ENCODE measurements around the gene PTBP2. TPM values are rescaled to one million over a fixed set of nuclear protein-coding genes. Genes with fewer than 3 reads are reported as not detected.

Gene PTBP2
- total and polyA plus RNA-seq, 2 experiments from 2014 or later = 6.7 to 60.7 TPM

DNA sequence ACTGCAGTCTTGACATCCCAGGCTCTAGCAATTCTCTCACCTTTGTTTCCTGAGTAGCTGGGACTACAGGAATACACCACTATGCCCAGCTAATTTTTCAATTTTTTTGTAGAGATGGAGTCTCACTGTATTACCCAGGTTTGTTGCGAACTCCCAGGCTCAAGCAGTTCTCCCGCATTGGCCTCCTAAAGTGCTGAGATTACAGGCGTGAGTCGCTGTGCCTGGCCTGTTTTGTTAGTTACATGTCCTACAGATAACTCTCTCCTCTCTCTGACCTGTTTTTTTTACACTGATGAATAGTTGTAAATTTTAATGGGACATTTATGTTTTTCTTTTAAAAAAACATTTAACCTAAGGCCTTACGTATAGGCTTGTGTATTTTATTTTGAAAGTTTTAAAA is 19.8 kb downstream of the PTBP2 start:
- no peaks in the 10 kb centered on the region for H3K27me3 ChIP-seq
- TF ChIP-seq, protein P1, sequence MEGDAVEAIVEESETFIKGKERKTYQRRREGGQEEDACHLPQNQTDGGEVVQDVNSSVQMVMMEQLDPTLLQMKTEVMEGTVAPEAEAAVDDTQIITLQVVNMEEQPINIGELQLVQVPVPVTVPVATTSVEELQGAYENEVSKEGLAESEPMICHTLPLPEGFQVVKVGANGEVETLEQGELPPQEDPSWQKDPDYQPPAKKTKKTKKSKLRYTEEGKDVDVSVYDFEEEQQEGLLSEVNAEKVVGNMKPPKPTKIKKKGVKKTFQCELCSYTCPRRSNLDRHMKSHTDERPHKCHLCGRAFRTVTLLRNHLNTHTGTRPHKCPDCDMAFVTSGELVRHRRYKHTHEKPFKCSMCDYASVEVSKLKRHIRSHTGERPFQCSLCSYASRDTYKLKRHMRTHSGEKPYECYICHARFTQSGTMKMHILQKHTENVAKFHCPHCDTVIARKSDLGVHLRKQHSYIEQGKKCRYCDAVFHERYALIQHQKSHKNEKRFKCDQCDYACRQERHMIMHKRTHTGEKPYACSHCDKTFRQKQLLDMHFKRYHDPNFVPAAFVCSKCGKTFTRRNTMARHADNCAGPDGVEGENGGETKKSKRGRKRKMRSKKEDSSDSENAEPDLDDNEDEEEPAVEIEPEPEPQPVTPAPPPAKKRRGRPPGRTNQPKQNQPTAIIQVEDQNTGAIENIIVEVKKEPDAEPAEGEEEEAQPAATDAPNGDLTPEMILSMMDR (IDR thresholded peaks at IDR 0.05; ENCODE audit: poor library complexity) = no peak
- TF ChIP-seq EZH2 (IDR thresholded peaks at IDR 0.05; ENCODE audit: borderline replicate concordance) (no peak), EZH2phosphoT487 (IDR thresholded peaks at IDR 0.05; ENCODE audit: low read depth, severe bottlenecking, unreplicated experiment) (no peak)
- no peak overlapping the region for H2AFZ ChIP-seq
- peaks cover 3% of the 10 kb centered on the region for H3K4me1 ChIP-seq (ENCODE audit: insufficient read depth)
- H3K36me3 ChIP-seq (replicated peaks; ENCODE audit: insufficient read depth, low read depth) = no peaks in the 10 kb centered on the region
- DNase-seq (ENCODE audit: low spot score) = no peak
- H3K9me3 ChIP-seq (ENCODE audit: low read depth) = no peaks in the 10 kb centered on the region
- no peaks in the 10 kb centered on the region for H3K9me2 ChIP-seq (replicated peaks; ENCODE audit: insufficient read depth)
- peaks cover 99% of the 10 kb centered on the region for H3K79me2 ChIP-seq
- peaks cover 41% of the 10 kb centered on the region for H4K20me1 ChIP-seq (ENCODE audit: insufficient read depth, poor library complexity, severe bottlenecking)
- 72% methylated on average over 5 of the region's 5 CpGs for WGBS (ENCODE audit: low lambda C conversion rate, missing lambda C conversion rate)
- no peak overlapping the region for H3K27ac ChIP-seq
- H3K4me3 ChIP-seq = no peak overlapping the region
- H3K4me2 ChIP-seq = no peak overlapping the region

DNA sequence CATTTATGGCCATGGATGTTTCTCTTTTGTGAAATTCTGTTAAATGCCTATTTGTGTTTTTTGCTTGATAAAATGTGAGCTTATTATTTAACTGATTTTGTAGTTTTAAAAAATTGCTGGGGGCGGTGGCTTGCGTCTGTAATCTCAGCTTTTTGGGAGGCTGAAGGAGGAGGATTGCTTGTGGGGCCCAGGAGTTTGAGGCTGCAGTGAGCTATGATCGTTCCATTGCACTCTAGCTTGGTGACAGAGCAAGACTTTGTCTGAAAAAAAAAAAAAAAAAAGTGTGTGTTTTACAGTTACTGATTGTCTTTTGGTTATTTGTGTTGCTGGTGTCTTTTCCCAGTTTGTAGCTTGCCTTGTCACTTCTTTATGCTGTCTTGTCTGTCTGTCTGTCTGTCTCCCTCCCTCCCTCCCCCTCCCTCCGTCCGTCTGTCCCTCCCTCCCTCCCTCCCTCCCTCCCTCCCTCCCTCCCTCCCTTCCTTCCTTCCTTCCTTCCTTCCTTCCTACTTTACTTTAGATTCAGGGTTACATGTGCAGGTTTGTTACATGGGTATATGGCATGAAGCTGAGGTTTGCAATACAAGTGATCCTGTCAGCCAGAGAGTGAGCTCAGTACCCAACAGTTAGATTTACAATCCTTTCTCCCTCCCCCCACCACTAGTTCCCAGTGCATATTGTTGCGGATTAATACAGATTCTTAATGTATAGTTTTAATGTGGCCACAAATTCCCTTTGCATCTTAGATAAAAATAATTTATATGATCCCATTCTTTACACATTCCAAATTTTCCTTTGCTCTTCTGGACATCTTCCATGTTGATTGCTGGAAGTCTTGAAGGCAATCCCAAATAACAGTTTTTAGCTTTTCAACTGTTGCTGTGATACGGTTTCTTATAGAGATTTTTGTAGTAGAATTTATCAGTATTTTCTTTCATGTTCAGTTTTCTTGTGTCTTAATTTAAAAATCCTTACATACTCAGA is 25.1 kb downstream of the PTBP2 start:
- Histone ChIP-seq H2AFZ (no peak overlapping the region), H3K27ac (no peak overlapping the region), H3K9me3 (ENCODE audit: low read depth) (no peaks in the 10 kb centered on the region), H3K4me3 (no peak overlapping the region), H3K36me3 (replicated peaks; ENCODE audit: insufficient read depth, low read depth) (peaks cover 2% of the 10 kb centered on the region), H3K9me2 (replicated peaks; ENCODE audit: insufficient read depth) (no peaks in the 10 kb centered on the region), H4K20me1 (ENCODE audit: insufficient read depth, poor library complexity, severe bottlenecking) (peaks cover 61% of the 10 kb centered on the region), H3K79me2 (peaks cover 98% of the 10 kb centered on the region), H3K4me2 (no peak overlapping the region), H3K4me1 (ENCODE audit: insufficient read depth) (peaks cover 3% of the 10 kb centered on the region), H3K27me3 (no peaks in the 10 kb centered on the region)
- 97% methylated on average over 5 of the region's 7 CpGs for WGBS (ENCODE audit: low lambda C conversion rate, missing lambda C conversion rate)
- TF ChIP-seq EZH2phosphoT487 (IDR thresholded peaks at IDR 0.05; ENCODE audit: low read depth, severe bottlenecking, unreplicated experiment) = no peak
- TF ChIP-seq, protein P1 (IDR thresholded peaks at IDR 0.05; ENCODE audit: poor library complexity) = no peak
- TF ChIP-seq EZH2 (IDR thresholded peaks at IDR 0.05; ENCODE audit: borderline replicate concordance) = no peak
- no peak for DNase-seq (ENCODE audit: low spot score)

DNA sequence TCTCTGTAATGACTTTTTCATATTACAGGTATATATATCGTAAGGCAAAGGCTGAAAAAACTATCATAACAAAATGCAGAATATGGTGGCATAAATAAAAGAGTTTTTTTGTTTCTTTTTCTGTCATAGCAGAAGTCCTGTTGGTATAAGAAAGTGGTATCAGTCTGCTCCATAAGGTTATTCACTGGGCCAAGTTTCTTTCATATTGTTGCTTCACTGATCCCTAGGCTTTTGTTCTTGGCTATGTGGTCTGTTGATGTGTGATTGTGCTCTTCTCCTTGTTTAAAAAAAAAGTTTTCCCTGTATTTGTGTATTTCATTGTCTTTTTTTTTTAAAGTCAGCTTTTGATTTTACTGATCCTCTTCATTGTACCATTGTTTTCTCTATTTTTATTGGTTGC is 26.0 kb downstream of the PTBP2 start:
- H3K4me1 ChIP-seq (ENCODE audit: insufficient read depth) = no peaks in the 10 kb centered on the region
- H3K27ac ChIP-seq = no peak overlapping the region
- peaks cover 3% of the 10 kb centered on the region for H3K36me3 ChIP-seq (replicated peaks; ENCODE audit: insufficient read depth, low read depth)
- TF ChIP-seq EZH2 (IDR thresholded peaks at IDR 0.05; ENCODE audit: borderline replicate concordance) = no peak
- TF ChIP-seq, protein P1 (IDR thresholded peaks at IDR 0.05; ENCODE audit: poor library complexity) = no peak
- no peak for TF ChIP-seq EZH2phosphoT487 (IDR thresholded peaks at IDR 0.05; ENCODE audit: low read depth, severe bottlenecking, unreplicated experiment)
- no peak overlapping the region for H3K4me3 ChIP-seq
- H3K27me3 ChIP-seq = no peaks in the 10 kb centered on the region
- H2AFZ ChIP-seq = no peak overlapping the region
- no peaks in the 10 kb centered on the region for H3K9me3 ChIP-seq (ENCODE audit: low read depth)
- no peak overlapping the region for H3K4me2 ChIP-seq
- H3K79me2 ChIP-seq = peaks cover 98% of the 10 kb centered on the region
- 95% methylated on average over 1 of the region's 1 CpG for WGBS (ENCODE audit: low lambda C conversion rate, missing lambda C conversion rate)
- DNase-seq (ENCODE audit: low spot score) = no peak
- H3K9me2 ChIP-seq (replicated peaks; ENCODE audit: insufficient read depth) = no peaks in the 10 kb centered on the region
- peaks cover 55% of the 10 kb centered on the region for H4K20me1 ChIP-seq (ENCODE audit: insufficient read depth, poor library complexity, severe bottlenecking)
